GM18951 (cell line): ENCODE data around the gene SLC39A11.
"Not testable (repeated sequence)": the region's sequence is repeated elsewhere in the genome, so short reads cannot be mapped to it uniquely, and the experiment has no call there.

Experiments
- POLR2A ChIP-seq: IDR thresholded peaks from 4 replicates; pipeline ENCODE4 v1.6.1; 2011; ENCODE audit warnings: mild to moderate bottlenecking; ENCODE audit not compliant: insufficient read length, insufficient read depth; ENCODE audit errors: extremely low read depth
- in situ Hi-C: fragments of 300-500 bp; cut with MboI; formaldehyde crosslinking; loops from one replicate; pipeline ENCODE4 v1.12.0; 2022; ENCODE audit warnings: low sequenced_read_pairs, mixed read lengths, inconsistent platforms; ENCODE audit not compliant: unreplicated experiment

The SLC39A11 gene

GRCh38 chr17:72952641-72953315, 139.7 kb downstream of the SLC39A11 start:
- in situ Hi-C loops = no loop called here
- TF ChIP-seq POLR2A = no peak

GRCh38 chr17:72952220-72952619, 140.3 kb downstream of the SLC39A11 start:
- TF ChIP-seq POLR2A = no peak
- in situ Hi-C loops = no loop called here

- no peak for TF ChIP-seq POLR2A
- in situ Hi-C loops = no loop called here
Observed at GRCh38 chr17:72950242-72950931, 142.1 kb downstream of the SLC39A11 start.

GRCh38 chr17:72948115-72948514, 144.4 kb downstream of the SLC39A11 start:
- in situ Hi-C loops = no loop called here
- TF ChIP-seq POLR2A = no peak

- in situ Hi-C loops = no loop called here
- TF ChIP-seq POLR2A = no peak
Observed at GRCh38 chr17:72947475-72947874, 145.0 kb downstream of the SLC39A11 start.

GRCh38 chr17:72946696-72947095, 145.8 kb downstream of the SLC39A11 start:
- in situ Hi-C loops = no loop called here
- no peak for TF ChIP-seq POLR2A

GRCh38 chr17:72946156-72946555, 146.3 kb downstream of the SLC39A11 start:
- in situ Hi-C loops = no loop called here

GRCh38 chr17:72945473-72945872, 147.0 kb downstream of the SLC39A11 start:
- TF ChIP-seq POLR2A = no peak
- in situ Hi-C loops = no loop called here

More at GRCh38 chr17:72946156-72946555, 146.3 kb downstream of the SLC39A11 start:
- no peak for TF ChIP-seq POLR2A

- in situ Hi-C loops = no loop called here
- TF ChIP-seq POLR2A = no peak
Observed at GRCh38 chr17:72943826-72944689, 148.4 kb downstream of the SLC39A11 start.

- TF ChIP-seq POLR2A = no peak
- in situ Hi-C loops = no loop called here
Observed at GRCh38 chr17:72942579-72942978, 149.9 kb downstream of the SLC39A11 start.

GRCh38 chr17:72940496-72940895, 152.0 kb downstream of the SLC39A11 start:
- in situ Hi-C loops = no loop called here
- no peak for TF ChIP-seq POLR2A

- no peak for TF ChIP-seq POLR2A
- in situ Hi-C loops = no loop called here
Observed at GRCh38 chr17:72938482-72938881, 154.0 kb downstream of the SLC39A11 start.

GRCh38 chr17:72937707-72938106, 154.8 kb downstream of the SLC39A11 start:
- no peak for TF ChIP-seq POLR2A
- in situ Hi-C loops = no loop called here

- in situ Hi-C loops = not testable (repeated sequence)
Observed at GRCh38 chr17:72937254-72937653, 155.2 kb downstream of the SLC39A11 start.
